Measurements from ENCODE around the gene DDX42. TPM values are rescaled to one million over a fixed set of nuclear protein-coding genes. Genes with fewer than 3 reads are reported as not detected.

The DDX42 gene
- total and polyA plus RNA-seq, 2 of the 13 experiments (the other 11 are each of a cell fraction or from before 2014, with no cell fraction given) = 87.2 to 92.9 TPM

DNA sequence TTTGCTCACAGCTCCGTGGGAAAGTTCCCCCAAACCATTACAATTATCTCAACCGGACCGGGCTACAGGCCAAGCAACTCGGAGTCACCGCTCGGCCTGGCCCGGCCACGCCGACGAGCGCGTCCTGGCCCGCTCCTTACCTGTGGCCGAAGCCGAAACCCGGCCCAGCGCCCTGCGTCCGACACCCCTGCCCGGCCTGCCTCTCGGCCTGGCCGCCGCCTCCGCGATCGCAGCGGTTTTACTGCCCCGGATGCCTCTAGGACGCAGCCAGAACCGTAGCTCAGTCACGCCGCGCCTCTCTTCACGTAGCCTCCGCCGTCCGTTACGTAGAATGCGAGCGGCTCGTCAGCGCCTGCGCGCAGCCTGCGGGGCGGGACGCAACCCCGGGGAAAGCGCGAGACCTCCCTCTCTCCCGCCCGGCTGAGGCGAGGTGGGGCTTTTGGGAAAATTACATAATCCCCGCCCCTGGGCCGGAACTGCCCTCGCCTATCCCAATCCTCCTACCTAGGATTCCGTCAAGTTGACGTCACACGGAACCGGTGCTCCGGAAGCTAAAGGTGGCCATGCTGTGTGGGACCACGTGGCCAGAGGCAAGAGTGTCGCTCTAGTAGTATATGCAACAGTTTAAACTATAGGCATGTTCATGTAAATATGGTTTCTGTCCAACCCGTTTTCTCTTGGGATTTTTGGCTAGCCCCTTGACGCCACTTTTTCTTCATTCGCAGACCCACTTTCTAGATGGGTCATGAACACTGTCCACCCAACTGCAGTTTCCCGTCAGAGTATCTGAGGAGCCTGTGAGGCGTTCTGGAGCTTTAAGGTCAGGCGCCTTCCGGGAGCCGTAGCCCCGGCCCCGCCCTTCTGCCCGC lies 464 bp upstream of the DDX42 start, which contains the start of gene CCDC47 (continued):
- TF ChIP-seq HMGXB3 (CRISPR knock-in tag; IDR thresholded peaks at IDR 0.05; ENCODE audit: borderline replicate concordance) = peak; percentile 97
- TF ChIP-seq PPARG (CRISPR knock-in tag; conservative IDR thresholded peaks at IDR 0.05) = no peak; the same call in 1 of the 2 replicates
- TF ChIP-seq, protein P1, sequence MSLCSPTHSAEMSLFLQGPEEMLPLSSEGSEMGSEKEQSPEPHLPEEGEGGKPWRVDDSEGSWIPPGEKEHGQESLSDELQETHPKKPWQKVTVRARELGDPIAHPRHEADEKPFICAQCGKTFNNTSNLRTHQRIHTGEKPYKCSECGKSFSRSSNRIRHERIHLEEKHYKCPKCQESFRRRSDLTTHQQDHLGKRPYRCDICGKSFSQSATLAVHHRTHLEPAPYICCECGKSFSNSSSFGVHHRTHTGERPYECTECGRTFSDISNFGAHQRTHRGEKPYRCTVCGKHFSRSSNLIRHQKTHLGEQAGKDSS (CRISPR knock-in tag; IDR thresholded peaks at IDR 0.05; ENCODE audit: borderline replicate concordance, low read depth) = peak; percentile 91
- no peak; the same call in 1 of the 2 replicates for TF ChIP-seq ATM (IDR thresholded peaks at IDR 0.05; ENCODE audit: borderline replicate concordance)
- no peak; the same call in 1 of the 2 replicates for TF ChIP-seq SNAPC2 (CRISPR knock-in tag; IDR thresholded peaks at IDR 0.05)
- peak; percentile 84 for TF ChIP-seq NKX3-1 (CRISPR knock-in tag; IDR thresholded peaks at IDR 0.05)
- TF ChIP-seq RAD21 (CRISPR knock-in tag; IDR thresholded peaks at IDR 0.05) = peak; percentile 41
- TF ChIP-seq FOXM1 (CRISPR knock-in tag; IDR thresholded peaks at IDR 0.05) = peak; percentile 83; the same call in 1 of the 2 replicates
- TF ChIP-seq ZFP91 (CRISPR knock-in tag; IDR thresholded peaks at IDR 0.05; ENCODE audit: borderline replicate concordance) = peak; percentile 99
- TF ChIP-seq ZNF512 (CRISPR knock-in tag; IDR thresholded peaks at IDR 0.05) = 0 out of 2 replicates have a peak, but pooled peaks have one; percentile 27
- peak; percentile 54 for TF ChIP-seq ZNF629 (CRISPR knock-in tag; conservative IDR thresholded peaks at IDR 0.05)
- peak; percentile 89; the same call in 1 of the 2 replicates for TF ChIP-seq ZNF703 (CRISPR knock-in tag; IDR thresholded peaks at IDR 0.05; ENCODE audit: borderline replicate concordance)
- no peak for TF ChIP-seq TOE1 (CRISPR knock-in tag; IDR thresholded peaks at IDR 0.05)
- TF ChIP-seq SUZ12 (IDR thresholded peaks at IDR 0.05; ENCODE audit: low read depth, low read length) = no peak
- peak; percentile 74 for TF ChIP-seq MIXL1 (CRISPR knock-in tag; IDR thresholded peaks at IDR 0.05)
- TF ChIP-seq ZNF138 (CRISPR knock-in tag; IDR thresholded peaks at IDR 0.05; ENCODE audit: low read depth) = no peak; the same call in none of the 2 replicates
- peak; percentile 60; the same call in 1 of the 2 replicates for TF ChIP-seq NFATC3 (CRISPR knock-in tag; IDR thresholded peaks at IDR 0.05)
- TF ChIP-seq HES4 (CRISPR knock-in tag; IDR thresholded peaks at IDR 0.05; ENCODE audit: borderline replicate concordance) = peak; percentile 92
- peak; percentile 88 for TF ChIP-seq CAMTA2 (CRISPR knock-in tag; IDR thresholded peaks at IDR 0.05; ENCODE audit: borderline replicate concordance)
